HepG2 (cell line): Measurements from ENCODE around the gene RYR2. TPM values are rescaled to one million over a fixed set of nuclear protein-coding genes. Genes with fewer than 3 reads are reported as not detected.

Experiments used
- ATAC-seq: fragments of 200-7000 bp; cut with Tn5 transposase; 3 replicates; pipeline ENCODE4 v1.9.1; 2020; ENCODE audit warnings: mild to moderate bottlenecking, moderate library complexity
- BruUV-seq: library from RNA; stranded (reverse); fragments of 400-500 nt; replicated peaks from 2 replicates; lab custom pipeline; 2021; lab: Mats Ljungman, UMichigan
- CTCF ChIA-PET: fragments of 300-600 bp; formaldehyde crosslinking; extraction: SDS; loops from one replicate; lab custom pipeline; 2021; ENCODE audit warnings: low total read pairs, inconsistent platforms, low intra/inter-chr PET ratio; lab: Yijun Ruan, JAX
- POLR2A ChIA-PET: fragments of 350-600 bp; sonication (Branson Sonifier 250); formaldehyde crosslinking; loops from one replicate; lab custom pipeline; 2020; ENCODE audit warnings: antibody characterized with exemption, inconsistent platforms; lab: Yijun Ruan, JAX
- DNase-seq: peaks from one replicate; pipeline ENCODE4 v3.0.0-alpha.2; 2015; ENCODE audit warnings: low spot score
- FAIRE-seq: peaks from 3 replicates; lab custom pipeline; 2011; peaks lifted over from hg19 to GRCh38; lab: Jason Lieb, UNC
- H2AFZ ChIP-seq: one replicate; pipeline ENCODE4 v1.6.1; 2011; ENCODE audit warnings: low read length, inconsistent platforms
- H3K27ac ChIP-seq: fragments of 300-600 bp; 3 replicates; pipeline ENCODE4 v1.8.0; 2011; ENCODE audit warnings: mixed run types, mild to moderate bottlenecking, mixed read lengths, low read length, inconsistent platforms; ENCODE audit not compliant: insufficient read depth; ENCODE audit errors: extremely low read length
- H3K27me3 ChIP-seq, 2 experiments: fragments of 200-600 bp in 1 of 2; 2 replicates in 1 of 2; 3 replicates in 1 of 2; pipeline versions ENCODE4 v1.6.0 to v1.8.0; 2011; ENCODE audit warnings: low read length in 2 of 2, mild to moderate bottlenecking in 2 of 2, moderate library complexity in 2 of 2, inconsistent platforms in 1 of 2; ENCODE audit not compliant: insufficient read depth in 2 of 2, control insufficient read depth in 1 of 2
- H3K36me3 ChIP-seq, 2 experiments: fragments of 200-600 bp in 1 of 2; replicated peaks in 1 of 2; 2 replicates in 1 of 2; 3 replicates in 1 of 2; pipeline versions ENCODE4 v1.5.1 to v1.8.0; 2011; ENCODE audit warnings: low read length in 2 of 2, inconsistent platforms in 1 of 2; ENCODE audit not compliant: insufficient read depth in 2 of 2, control insufficient read depth in 1 of 2
- H3K4me1 ChIP-seq: 2 replicates; pipeline ENCODE4 v1.5.1; 2012; ENCODE audit warnings: low read length, inconsistent platforms; ENCODE audit not compliant: insufficient read depth
- H3K4me2 ChIP-seq: 2 replicates; pipeline ENCODE4 v1.6.0; 2011; ENCODE audit warnings: low read depth, low read length, inconsistent platforms
- H3K4me3 ChIP-seq, 3 experiments: fragments of 200-600 bp in 1 of 3; sonication (generic), shearing (Covaris generic) in 1 of 3; replicated peaks in 1 of 3; 2 replicates each; pipeline ENCODE4 v1.5.1; 2011 to 2016; ENCODE audit warnings: low read length in 3 of 3, inconsistent platforms in 2 of 3, low read depth in 2 of 3, mild to moderate bottlenecking in 2 of 3, control low read depth in 1 of 3, mixed read lengths in 1 of 3; ENCODE audit not compliant: insufficient read depth in 1 of 3
- H3K79me2 ChIP-seq: one replicate; pipeline ENCODE4 v1.6.1; 2011; ENCODE audit warnings: low read length, inconsistent platforms; ENCODE audit not compliant: insufficient read depth
- H3K9ac ChIP-seq: 2 replicates; pipeline ENCODE4 v1.6.0; 2011; ENCODE audit warnings: mild to moderate bottlenecking, low read depth, low read length, inconsistent platforms; ENCODE audit not compliant: insufficient read depth
- H3K9me3 ChIP-seq: 2 replicates; pipeline ENCODE4 v1.5.1; 2012; ENCODE audit warnings: mild to moderate bottlenecking, low read length
- H4K20me1 ChIP-seq: 2 replicates; pipeline ENCODE4 v1.6.0; 2011; ENCODE audit warnings: inconsistent platforms, mild to moderate bottlenecking, low read length, moderate library complexity; ENCODE audit not compliant: insufficient read depth
- ARNT2 ChIP-seq: sonication (generic); formaldehyde crosslinking; IDR thresholded peaks from 2 replicates; pipeline ENCODE4 v1.8.0; 2022; ENCODE audit warnings: mild to moderate bottlenecking, low read depth, missing genetic modification reagents, moderate library complexity
- ATF7-NPFF ChIP-seq: sonication (generic); formaldehyde crosslinking; IDR thresholded peaks from 2 replicates; pipeline ENCODE4 v1.8.1; 2023; ENCODE audit warnings: mild to moderate bottlenecking, low read depth, missing genetic modification reagents, moderate library complexity
- HOXD1 ChIP-seq: sonication (generic); formaldehyde crosslinking; IDR thresholded peaks from 2 replicates; pipeline ENCODE4 v1.5.0; 2020; ENCODE audit warnings: missing genetic modification reagents
- IRF2 ChIP-seq: IDR thresholded peaks from 2 replicates; pipeline ENCODE4 v1.6.1; 2018; ENCODE audit warnings: missing genetic modification reagents, missing compliant biosample characterization
- KAT8 ChIP-seq: IDR thresholded peaks from 2 replicates; pipeline ENCODE4 v1.6.1; 2016; ENCODE audit warnings: missing genetic modification reagents, missing compliant biosample characterization
- NFIB ChIP-seq: sonication (generic); formaldehyde crosslinking; IDR thresholded peaks from 2 replicates; pipeline ENCODE4 v1.9.0; 2021; ENCODE audit warnings: missing genetic modification reagents, mild to moderate bottlenecking, borderline replicate concordance
- NFKB2 ChIP-seq: sonication (generic); formaldehyde crosslinking; IDR thresholded peaks from 2 replicates; pipeline ENCODE4 v1.4.0; 2020; ENCODE audit warnings: missing genetic modification reagents, borderline replicate concordance
- SAFB2 ChIP-seq: sonication (generic); formaldehyde crosslinking; IDR thresholded peaks from 2 replicates; pipeline ENCODE4 v1.5.1; 2020; ENCODE audit warnings: missing genetic modification reagents, low read depth, mild to moderate bottlenecking, borderline replicate concordance
- SRF ChIP-seq: IDR thresholded peaks from 2 replicates; pipeline ENCODE4 v1.6.1; 2011; ENCODE audit warnings: mild to moderate bottlenecking, low read depth, low read length, moderate library complexity
- TGIF2 ChIP-seq: IDR thresholded peaks from 2 replicates; pipeline ENCODE4 v1.6.1; 2016; ENCODE audit warnings: control low read depth, missing compliant biosample characterization
- THYN1 ChIP-seq: sonication (generic); formaldehyde crosslinking; IDR thresholded peaks from 2 replicates; pipeline ENCODE4 v1.8.1; 2023; ENCODE audit warnings: low read depth, mild to moderate bottlenecking, moderate library complexity, missing genetic modification reagents, borderline replicate concordance
- ZMYM2 ChIP-seq: sonication (generic); formaldehyde crosslinking; IDR thresholded peaks from 2 replicates; pipeline ENCODE4 v1.8.0; 2022; ENCODE audit warnings: mild to moderate bottlenecking, missing genetic modification reagents
- ZNF124 ChIP-seq: sonication (generic); formaldehyde crosslinking; IDR thresholded peaks from 2 replicates; pipeline ENCODE4 v1.4.0; 2020; ENCODE audit warnings: missing genetic modification reagents
- ZNF20 ChIP-seq: sonication (generic); formaldehyde crosslinking; IDR thresholded peaks from 2 replicates; pipeline ENCODE4 v1.4.0; 2020; ENCODE audit warnings: mild to moderate bottlenecking, moderate library complexity, missing genetic modification reagents
- ZNF883 ChIP-seq: sonication (generic); formaldehyde crosslinking; IDR thresholded peaks from 2 replicates; pipeline ENCODE4 v1.5.1; 2020; ENCODE audit warnings: mild to moderate bottlenecking, missing genetic modification reagents; ENCODE audit errors: not compliant biosample characterization
- WGBS: methylation state at CpG from one replicate; pipeline ENCODE4 v1.1.6; 2017; ENCODE audit warnings: low lambda C conversion rate; 5-methylcytosine and 5-hydroxymethylcytosine counted together
- in situ Hi-C: cut with HindIII; loops from 2 replicates; pipeline ENCODE4 v1.10.0; 2017; ENCODE audit warnings: low pct_unique_long_range_greater_than_20kb; ENCODE audit not compliant: extremely low pct_ligation_motif_present
- intact Hi-C: fragments of 100-400 bp; cut with micrococcal nuclease; formaldehyde crosslinking; loops from one replicate; pipeline ENCODE4 v1.10.0; 2022; ENCODE audit not compliant: unreplicated experiment
- polyA plus RNA-seq, 8 experiments: library from polyadenylated mRNA; depleted of rRNA in 3 of 8; stranded (reverse) in 7 of 8; unstranded in 1 of 8; fragments of >200 nt; fragmentation: Illumina TruSeq in 4 of 8; extraction: Trizol in 4 of 8; gene quantifications; 2 replicates each; pipeline versions ENCODE4 v1.2.1 to v1.2.3, GENCODE V29; 2011 to 2016; ENCODE audit warnings: low read depth in 4 of 8, missing spikeins in 1 of 8, mixed read lengths in 1 of 8; ENCODE audit not compliant: insufficient read depth in 1 of 8
- total RNA-seq, 5 experiments: library from RNA; depleted of rRNA; stranded (reverse); fragments of >200 nt; fragmentation: Illumina TruSeq; extraction: Trizol; gene quantifications; 2 replicates each; pipeline ENCODE4 v1.2.3, GENCODE V29; 2016; ENCODE audit warnings: low read depth in 1 of 5
- TF ChIP-seq, protein P1 (sequence below): sonication (generic); formaldehyde crosslinking; IDR thresholded peaks from 2 replicates; pipeline ENCODE4 v1.5.0; 2020; ENCODE audit warnings: mild to moderate bottlenecking, missing genetic modification reagents, moderate library complexity

The RYR2 gene
- total and polyA plus RNA-seq, 2 of the 13 experiments (the other 11 are each of a cell fraction or from before 2014, with no cell fraction given): not detected

DNA sequence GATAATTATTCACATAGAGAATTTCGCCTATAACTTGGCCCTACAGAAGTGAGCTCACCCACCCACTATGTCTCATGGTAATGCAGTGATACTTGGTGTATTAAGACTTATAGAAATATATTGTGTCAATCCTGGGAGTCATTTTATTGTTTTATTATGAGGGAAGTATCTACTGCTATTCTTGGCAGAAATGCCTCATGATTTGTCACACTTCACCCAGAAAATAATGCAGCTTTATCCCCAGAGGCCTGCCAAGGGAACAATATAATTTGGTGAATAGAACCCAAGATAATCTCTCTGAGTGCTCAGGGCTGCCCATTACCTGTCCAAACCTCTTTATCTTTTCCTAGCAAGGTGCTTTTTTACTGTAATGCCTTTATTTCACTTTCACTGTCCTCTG is 750.7 kb downstream of the RYR2 start:
- TF ChIP-seq TGIF2 (no peak), ZNF883 (CRISPR knock-in tag) (no peak), SRF (no peak), NFKB2 (CRISPR knock-in tag) (no peak), ATF7-NPFF (no peak), NFIB (CRISPR knock-in tag) (no peak), ZNF20 (CRISPR knock-in tag) (no peak), ARNT2 (CRISPR knock-in tag) (no peak), HOXD1 (CRISPR knock-in tag) (no peak), ZNF124 (CRISPR knock-in tag) (no peak), ZMYM2 (CRISPR knock-in tag) (no peak), KAT8 (CRISPR knock-in tag) (no peak), IRF2 (CRISPR knock-in tag) (no peak), SAFB2 (CRISPR knock-in tag) (no peak), THYN1 (CRISPR knock-in tag) (no peak)
- TF ChIP-seq, protein P1, sequence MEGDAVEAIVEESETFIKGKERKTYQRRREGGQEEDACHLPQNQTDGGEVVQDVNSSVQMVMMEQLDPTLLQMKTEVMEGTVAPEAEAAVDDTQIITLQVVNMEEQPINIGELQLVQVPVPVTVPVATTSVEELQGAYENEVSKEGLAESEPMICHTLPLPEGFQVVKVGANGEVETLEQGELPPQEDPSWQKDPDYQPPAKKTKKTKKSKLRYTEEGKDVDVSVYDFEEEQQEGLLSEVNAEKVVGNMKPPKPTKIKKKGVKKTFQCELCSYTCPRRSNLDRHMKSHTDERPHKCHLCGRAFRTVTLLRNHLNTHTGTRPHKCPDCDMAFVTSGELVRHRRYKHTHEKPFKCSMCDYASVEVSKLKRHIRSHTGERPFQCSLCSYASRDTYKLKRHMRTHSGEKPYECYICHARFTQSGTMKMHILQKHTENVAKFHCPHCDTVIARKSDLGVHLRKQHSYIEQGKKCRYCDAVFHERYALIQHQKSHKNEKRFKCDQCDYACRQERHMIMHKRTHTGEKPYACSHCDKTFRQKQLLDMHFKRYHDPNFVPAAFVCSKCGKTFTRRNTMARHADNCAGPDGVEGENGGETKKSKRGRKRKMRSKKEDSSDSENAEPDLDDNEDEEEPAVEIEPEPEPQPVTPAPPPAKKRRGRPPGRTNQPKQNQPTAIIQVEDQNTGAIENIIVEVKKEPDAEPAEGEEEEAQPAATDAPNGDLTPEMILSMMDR: no peak
- Histone ChIP-seq H3K27ac (no peak overlapping the region), H4K20me1 (no peaks in the 10 kb centered on the region), H2AFZ (no peak overlapping the region), H3K9ac (no peak overlapping the region), H3K27me3 (no peaks in the 10 kb centered on the region), H3K9me3 (no peaks in the 10 kb centered on the region), H3K4me1 (no peaks in the 10 kb centered on the region), H3K79me2 (no peaks in the 10 kb centered on the region), H3K4me2 (no peak overlapping the region), H3K4me3 (no peak overlapping the region), H3K36me3 (no peaks in the 10 kb centered on the region)
- no TSS peak for BruUV-seq
- FAIRE-seq (no peak), DNase-seq (no peak), ATAC-seq (no peak)
- POLR2A ChIA-PET: no interaction called here
- CTCF ChIA-PET: no interaction called here
- intact Hi-C loops: no loop called here
- in situ Hi-C loops: no loop called here
- 0% methylated on average over 1 of the region's 1 CpG for WGBS
